AML-193 (cell line): Measurements from ENCODE around the gene HARS2.
"Not testable (repeated sequence)": the region's sequence is repeated elsewhere in the genome, so short reads cannot be mapped to it uniquely, and the experiment has no call there.

ENCODE experiments used
- DNase-seq, 2 experiments: peaks; one replicate each; lab custom pipeline; 2025; lab: John Stamatoyannopoulos, UW

The HARS2 gene

GRCh38 chr5:140700177-140701144 is 9.2 kb downstream of the HARS2 start, which contains the start of gene ZMAT2:
TSS of gene ZMAT2 (plus strand) at chr5:140700447. CDS start at chr5:140700461, 14 bp downstream.
- DNase-seq: peak; percentile 95 to 97

DNA sequence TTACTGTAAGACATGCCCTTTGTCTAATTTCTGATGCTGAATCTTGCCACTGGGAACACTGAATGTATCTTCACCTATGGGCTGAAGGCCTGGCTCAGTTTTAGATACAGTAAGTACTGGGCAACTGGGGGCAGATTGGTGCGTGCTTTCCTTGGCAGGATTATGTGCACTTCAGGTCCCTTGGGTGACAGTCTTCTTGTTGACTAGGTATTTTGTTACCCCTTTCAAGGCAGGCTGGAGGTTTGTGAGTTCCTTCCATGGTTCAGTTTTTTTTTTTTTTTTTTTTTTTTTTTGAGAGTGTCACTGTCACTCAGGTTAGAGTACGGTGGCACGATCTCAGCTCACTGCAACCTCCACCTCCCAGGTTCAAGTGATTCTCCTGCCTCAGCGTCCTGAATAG is 16.6 kb downstream of the HARS2 start:
- no peak for DNase-seq

DNA sequence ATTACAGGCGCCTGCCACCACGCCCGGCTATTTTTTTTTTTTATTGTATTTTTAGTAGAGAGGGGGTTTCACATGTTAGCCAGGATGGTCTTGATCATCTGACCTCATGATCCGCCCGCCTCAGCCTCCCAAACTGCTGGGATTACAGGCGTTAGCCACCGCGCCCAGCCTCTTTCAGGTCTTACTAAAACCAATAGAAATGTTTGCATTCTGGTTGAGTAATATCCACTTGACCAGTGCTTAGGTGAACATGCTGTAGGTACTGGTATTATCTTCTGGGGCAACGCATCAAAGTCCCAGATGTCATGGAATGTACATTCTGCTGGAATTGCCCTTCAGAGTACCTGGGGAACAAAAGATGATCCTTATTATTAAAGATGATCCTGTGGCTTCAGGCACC is 17.5 kb downstream of the HARS2 start:
- not testable (repeated sequence) for DNase-seq

- peak; percentile 76 to 78 for DNase-seq
These were observed 19.8 kb downstream of the HARS2 start for GRCh38 chr5:140710899-140711552.

GRCh38 chr5:140711794-140712193 is 20.5 kb downstream of the HARS2 start:
- no peak for DNase-seq

DNA sequence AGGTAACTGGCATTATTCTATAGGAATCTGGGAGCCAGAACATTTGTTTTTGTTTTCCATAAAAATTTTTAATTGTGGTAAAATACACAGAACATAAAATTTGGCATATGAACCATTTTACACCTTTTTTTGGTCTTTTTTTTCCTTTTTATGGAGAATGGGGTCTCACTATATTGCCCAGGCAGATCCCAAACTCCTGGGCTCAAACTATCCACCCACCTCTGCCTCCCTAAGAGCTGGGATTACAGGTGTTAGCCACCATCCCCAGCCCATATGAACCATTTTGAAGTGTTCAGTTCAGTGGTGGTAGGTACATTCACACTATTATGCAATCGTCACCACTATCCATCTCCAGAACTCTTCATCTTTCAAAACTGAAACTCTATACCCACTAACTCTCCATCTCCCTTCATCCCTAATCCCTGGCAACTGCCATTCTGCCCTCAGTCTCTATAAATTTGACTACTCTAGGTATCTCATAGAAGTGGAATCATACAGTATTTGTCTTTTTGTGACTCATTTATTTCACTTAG is 22.4 kb downstream of the HARS2 start:
- DNase-seq: no peak

DNA sequence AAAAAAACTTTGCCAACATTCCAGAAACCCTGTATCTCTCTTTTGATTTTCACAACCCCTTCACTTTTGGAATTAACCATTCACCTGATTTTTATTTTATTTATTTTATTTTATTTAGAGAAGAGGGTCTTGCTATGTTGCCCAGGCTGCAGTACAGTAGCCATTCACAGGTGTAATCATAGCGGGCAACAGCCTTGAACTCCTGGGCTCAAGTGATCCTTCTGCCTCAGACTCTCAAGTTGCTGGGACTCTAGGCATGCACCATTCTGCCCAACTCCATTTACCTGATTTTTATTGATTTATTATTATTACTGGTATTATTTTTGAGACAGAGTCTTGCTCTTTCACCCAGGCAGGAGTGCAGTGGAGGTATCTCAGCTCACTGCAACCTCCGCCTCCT is 25.0 kb downstream of the HARS2 start:
- not testable (repeated sequence) for DNase-seq

- DNase-seq: no peak
These were observed 27.0 kb downstream of the HARS2 start for GRCh38 chr5:140718266-140718592.

GRCh38 chr5:140720738-140721137 is 29.5 kb downstream of the HARS2 start:
- DNase-seq: not testable (repeated sequence)

- not testable (repeated sequence) for DNase-seq
These were observed 30.1 kb downstream of the HARS2 start for GRCh38 chr5:140721395-140721794.

GRCh38 chr5:140725799-140726471 is 34.7 kb downstream of the HARS2 start:
- no peak for DNase-seq

DNA sequence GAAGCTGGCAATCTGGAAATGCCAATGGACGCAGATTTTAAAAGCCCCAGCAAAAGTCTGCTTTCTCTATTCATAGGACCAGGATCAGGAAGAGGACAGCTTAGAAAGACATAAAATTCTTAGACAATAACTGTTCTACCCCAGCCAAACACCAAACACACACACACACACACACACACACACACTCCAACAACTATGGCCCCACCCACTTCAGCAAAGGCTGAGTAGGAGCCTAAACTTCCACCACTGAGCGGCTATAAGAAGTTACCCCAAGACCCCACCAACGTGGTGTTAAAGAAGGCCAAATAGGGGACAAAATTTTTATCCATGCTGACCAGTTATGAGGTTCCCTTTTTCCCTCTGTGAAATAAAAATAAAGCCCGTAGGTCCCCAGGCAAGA is 41.8 kb downstream of the HARS2 start:
- DNase-seq: no peak

GRCh38 chr5:140734354-140734753 is 43.1 kb downstream of the HARS2 start:
- DNase-seq: no peak

- DNase-seq: no peak
These were observed 46.2 kb downstream of the HARS2 start for GRCh38 chr5:140737486-140737885.

DNA sequence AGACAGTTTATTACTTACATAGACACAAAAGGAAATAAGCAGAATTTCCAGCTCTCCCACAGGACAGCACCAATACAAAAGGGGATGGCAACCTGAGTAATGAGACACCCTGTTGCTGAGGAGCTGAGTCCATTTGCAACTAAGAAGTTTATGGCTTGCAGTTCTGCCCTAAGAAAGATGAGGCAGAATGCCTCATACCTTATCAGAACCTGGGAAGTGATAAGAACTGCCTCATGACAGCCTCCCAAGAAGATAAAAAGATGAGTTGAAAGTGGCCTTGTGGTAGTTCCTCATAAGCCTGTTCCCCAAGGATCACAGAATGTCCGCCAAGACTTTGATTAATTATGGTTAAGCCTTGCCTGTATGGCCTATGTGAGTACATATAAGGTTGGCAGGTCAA is 50.7 kb downstream of the HARS2 start:
- no peak for DNase-seq
